Measurements from ENCODE around the gene RASGRF1.
A peak's percentile ranks its signal among the peaks of the same experiment; 100 is the strongest.
"Not testable (repeated sequence)": the region's sequence is repeated elsewhere in the genome, so short reads cannot be mapped to it uniquely, and the experiment has no call there.

Gene RASGRF1

DNA sequence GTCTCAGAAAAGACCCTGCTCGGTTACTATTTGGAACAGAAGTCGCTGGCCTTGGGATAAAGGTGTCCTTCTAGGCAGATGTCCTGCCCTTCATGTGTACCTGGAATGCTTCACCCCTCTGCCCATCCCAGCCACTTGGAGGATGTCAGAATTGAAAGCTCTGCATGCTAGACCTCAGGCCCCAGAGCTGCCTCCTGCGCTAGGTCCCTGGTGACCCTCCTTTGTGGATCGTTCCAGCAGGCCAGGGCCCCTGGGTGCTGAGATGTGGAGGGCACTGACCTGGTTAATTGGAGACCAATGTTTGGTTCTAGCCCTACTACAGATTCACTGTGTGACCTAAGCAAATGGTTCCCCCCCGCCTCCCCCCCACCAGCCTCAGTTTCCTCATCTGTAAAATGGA is 143.1 kb downstream of the RASGRF1 start:
- no peak for DNase-seq

DNA sequence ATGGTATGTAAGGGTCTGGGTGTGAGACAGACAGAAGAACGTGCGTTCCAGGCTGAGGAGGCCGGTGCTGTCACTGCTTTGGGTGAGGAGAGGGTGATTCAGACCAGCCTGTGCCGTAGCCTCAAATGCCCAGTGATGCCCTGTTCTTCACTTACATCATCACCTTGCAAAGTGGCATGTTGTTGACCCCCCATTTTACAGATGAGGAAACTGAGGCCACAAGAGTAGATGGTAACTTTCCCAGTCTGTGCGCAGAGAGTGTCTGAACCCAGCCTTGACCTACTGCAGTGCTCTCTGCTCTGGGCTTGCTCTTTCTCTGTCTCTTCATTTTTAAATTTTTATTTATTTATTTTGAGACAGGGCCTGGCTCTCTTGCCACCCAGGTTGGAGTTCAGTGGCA is 144.1 kb downstream of the RASGRF1 start:
- DNase-seq: no peak

DNA sequence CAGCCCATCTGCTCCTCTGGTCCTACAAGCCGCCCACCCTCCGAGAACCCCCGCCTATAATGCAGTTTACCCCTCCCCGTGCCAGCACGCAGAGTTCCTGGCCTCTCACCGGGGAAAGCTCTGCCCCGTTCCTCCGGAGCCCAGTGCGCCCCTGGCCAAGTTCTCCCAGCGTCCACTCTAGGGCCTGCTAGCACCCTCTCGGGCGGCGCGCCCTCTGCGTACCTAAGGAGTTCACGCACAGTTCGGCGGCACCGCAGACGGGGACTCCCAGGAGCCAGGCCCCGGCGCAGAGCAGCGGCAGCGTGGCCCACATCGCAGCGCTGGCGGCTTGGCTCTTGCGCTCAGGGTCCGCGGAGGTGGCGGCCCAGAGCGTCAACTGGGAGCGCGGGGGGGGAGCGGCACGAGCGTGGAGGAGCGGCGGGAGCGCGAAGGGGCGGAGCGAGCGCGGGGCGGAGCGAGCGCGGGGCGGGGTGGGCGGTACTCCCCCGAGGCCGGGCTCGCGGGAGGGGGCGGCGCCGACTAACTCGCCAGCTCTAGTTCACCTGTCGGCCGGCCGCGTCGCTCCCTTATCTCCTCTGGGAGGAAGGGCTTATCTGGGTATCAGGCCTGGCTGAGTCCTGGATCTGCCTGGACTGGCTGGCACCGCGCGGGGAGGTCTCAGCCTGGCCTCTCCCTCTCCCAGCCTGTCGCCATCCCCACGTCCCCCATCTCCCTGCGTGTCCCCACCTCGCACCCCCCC is 145.7 kb downstream of the RASGRF1 start, which contains the start of gene CTSH:
Gene CTSH, minus strand, starts transcription at position 378 of the 739 bp plus-strand sequence. Its CDS starts 65 bp downstream, at position 313.
- DNase-seq: peak; percentile 54

DNA sequence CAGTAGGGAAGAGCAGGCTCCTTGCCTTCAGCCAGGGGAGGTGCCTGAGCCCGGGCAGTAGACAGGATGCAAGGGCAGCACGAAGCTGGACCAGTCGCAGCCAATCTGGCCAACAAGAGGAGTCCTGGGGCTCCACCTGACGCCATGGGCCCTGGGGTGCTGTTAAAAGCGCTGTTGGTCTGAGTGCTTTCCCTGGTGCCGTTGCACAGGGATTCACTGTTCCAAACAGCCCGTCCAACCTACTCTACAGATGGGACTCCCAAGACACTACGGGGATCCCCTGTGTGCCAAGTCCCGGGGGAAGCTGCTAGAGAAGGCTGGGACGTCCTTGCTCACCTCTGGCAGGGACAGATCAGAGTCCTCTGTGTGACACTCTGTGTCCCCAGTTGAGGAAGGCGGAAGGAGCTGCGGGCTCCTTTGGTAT is 146.4 kb downstream of the RASGRF1 start:
- DNase-seq: no peak

DNA sequence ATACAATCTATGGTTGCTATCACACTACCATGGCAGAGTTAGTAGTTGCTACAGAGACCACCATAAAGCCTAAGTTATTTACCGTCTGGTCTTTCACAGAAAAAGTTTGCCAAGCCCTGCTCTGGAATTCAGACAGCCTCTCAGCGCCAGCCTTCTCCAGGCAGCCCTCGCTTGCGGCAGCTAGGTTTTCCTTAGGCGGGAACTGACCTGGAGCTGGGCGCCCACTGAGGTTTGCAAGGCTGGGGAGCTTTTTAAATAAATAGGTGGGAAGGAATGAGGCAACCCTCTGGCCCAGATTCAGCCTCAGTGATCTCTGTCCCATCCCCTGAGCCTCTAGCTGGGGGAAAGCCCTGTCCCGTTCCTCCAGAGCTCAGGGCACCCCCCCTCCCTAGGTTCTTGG is 146.9 kb downstream of the RASGRF1 start:
- DNase-seq: no peak

GRCh38 chr15:78942741-78943140 is 147.8 kb downstream of the RASGRF1 start:
- no peak for DNase-seq

GRCh38 chr15:78938658-78939488 is 151.7 kb downstream of the RASGRF1 start:
- DNase-seq: no peak

GRCh38 chr15:78937132-78937739 is 153.3 kb downstream of the RASGRF1 start:
- DNase-seq: no peak

- DNase-seq: no peak
These were observed 155.9 kb downstream of the RASGRF1 start for GRCh38 chr15:78934655-78935023.

DNA sequence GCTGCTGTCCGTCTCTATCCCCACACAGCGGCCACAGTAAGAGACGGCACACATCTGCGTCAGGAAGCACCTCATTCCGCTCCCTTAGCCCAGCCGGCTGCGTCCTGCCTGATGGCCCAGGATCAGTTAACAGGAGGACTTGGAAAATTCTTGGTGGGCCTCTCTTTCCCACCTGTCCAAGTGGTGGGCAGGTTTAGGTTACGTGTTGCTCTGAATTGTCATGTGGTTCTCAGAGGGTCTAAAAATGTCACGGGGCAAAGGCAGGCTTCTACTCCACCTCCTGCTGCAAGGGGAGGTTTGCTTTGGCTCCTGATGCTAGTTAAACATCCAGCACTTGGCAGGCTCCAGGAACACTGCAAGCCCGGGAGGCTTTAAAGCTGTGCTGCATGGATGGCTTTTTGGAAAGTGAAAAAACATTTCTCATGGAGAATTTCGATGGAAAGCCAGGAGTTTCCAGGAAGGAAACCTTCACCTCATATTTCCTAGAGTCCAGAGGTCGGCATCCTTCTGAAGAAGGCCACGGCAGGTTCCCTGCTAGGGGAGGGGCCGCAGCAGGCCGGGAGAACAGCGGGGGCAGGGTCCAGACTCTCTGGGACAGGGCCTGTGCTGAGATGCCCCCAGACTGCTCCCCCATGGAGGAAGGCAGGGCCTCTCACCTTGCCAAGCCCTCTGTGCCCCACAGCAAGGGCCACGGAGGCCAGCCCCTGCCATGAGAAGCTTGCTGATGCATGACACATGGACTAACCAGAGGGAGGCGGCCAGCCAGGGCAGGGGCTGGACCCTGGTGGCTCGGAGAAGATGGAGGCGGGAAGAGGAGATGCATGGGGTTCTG is 156.5 kb downstream of the RASGRF1 start:
- DNase-seq: no peak

GRCh38 chr15:78933187-78933822 is 157.3 kb downstream of the RASGRF1 start:
- DNase-seq: no peak

- DNase-seq: no peak
These were observed 158.2 kb downstream of the RASGRF1 start for GRCh38 chr15:78932258-78932808.

DNA sequence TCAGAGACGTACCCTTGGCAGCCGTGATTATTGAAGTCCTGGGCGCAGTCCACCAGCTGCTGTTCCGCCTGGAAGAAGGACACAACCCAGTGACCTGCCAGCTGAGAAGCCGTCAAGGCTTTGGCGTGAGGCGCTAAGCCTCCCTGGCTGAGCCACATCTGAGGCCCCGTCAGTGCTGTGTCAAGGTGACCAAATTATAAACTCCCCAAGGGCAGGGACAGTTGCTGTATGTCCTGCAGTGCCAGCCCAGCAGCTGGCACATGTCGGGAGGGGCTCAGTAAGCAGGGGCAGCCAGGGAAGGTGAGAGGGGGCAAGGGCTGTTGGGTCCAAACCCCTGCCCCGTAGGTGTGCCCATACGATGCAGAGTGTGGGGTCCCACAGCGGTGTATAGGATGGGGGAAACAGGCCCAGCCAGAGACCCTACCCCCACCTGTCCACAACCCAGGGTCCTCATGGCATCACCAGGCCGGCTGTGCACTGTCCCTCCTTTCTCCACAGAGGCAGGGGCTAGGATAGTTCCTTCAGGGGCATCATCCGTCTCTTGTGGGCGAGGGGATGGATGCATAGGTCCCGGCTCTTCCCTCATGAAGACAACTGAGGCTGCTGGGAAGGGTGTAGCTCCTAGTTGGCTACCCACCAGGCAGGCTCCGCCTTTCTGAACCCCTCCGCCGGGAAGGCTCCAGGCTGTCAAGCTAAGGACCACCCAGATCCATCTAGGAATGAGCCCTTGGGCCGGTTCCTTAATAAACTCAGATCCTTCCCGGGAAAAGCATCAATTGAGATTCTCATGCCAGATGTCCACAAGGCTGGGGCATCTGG is 158.9 kb downstream of the RASGRF1 start:
- no peak for DNase-seq

GRCh38 chr15:78930577-78931388 is 159.8 kb downstream of the RASGRF1 start:
- DNase-seq: no peak

GRCh38 chr15:78929536-78930264 is 160.9 kb downstream of the RASGRF1 start:
- DNase-seq: no peak

DNA sequence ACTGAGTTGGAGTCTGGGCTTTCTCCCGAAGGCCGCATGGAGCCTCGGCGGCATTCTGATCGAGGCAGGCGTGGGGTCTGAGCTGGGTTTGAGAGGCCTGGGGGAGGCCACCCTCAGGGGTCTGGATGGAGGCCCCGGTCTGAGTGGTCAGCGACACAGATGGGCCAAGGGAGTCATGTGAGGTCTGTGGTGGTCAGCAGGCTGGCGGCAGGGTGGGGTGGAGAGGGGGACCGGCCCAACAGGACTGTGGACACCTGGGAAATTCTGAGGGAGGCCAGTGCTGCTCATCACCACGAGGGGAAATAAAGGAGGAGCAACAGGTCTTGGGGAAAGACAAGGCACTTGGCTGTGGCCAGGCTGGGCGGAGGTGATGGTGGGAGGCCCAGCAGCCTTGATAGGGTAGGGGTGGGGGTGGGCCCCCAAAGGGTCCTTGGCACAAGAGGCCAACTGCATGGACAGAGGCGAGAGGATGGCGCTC is 161.9 kb downstream of the RASGRF1 start:
- DNase-seq: no peak

- DNase-seq: not testable (repeated sequence)
These were observed 162.4 kb downstream of the RASGRF1 start for GRCh38 chr15:78928176-78928575.

DNA sequence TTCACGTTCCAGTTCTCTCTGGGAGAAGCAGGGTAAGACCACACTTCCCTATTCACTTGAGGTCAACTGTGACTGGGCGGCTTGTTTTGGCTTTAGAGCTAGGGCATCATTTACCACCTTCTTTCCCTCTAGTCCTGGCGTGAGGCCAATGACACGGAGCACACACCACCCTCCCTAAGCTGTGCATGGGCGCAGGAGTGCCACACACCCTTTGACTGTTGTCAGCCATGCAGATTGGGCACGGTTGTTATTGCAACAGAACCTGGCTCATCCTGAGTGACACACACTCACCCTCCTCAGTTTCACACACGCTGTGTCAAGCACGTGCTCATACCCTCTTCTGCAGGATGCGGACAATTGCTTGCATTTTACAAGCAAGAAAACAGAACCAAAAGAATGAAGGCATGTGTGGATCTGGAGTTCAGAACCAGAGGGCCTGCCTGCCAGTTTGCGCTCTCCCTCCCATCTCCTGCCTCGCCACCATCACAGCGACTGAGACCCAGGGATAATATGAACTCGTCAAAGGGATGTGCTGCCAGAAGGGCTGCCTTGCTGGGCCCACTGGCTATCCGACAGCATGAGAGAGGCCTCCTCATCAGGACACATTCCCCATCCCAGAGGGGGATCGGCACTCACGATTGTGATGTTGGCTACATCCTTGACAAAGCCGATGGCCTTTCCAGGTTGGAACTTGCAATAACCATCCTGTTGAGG is 163.3 kb downstream of the RASGRF1 start:
- DNase-seq: no peak

Data from activated gamma-delta T cell treated with Interleukin-2 at 50 U/mL for 16 hours (primary cell).